ENCODE data around the gene TSPAN19.

GRCh38 chr12:85036733-85037132 lies 656 bp upstream of the TSPAN19 start:
- TF ChIP-seq SUZ12 (IDR thresholded peaks at IDR 0.05; ENCODE audit: extremely low read depth, insufficient read depth, insufficient read length) (no peak), YY1 (IDR thresholded peaks at IDR 0.05; ENCODE audit: insufficient read depth, insufficient read length) (no peak)

Measured in NT2/D1 (cell line).